ENCODE data around the gene FBLN7.

Gene FBLN7

DNA sequence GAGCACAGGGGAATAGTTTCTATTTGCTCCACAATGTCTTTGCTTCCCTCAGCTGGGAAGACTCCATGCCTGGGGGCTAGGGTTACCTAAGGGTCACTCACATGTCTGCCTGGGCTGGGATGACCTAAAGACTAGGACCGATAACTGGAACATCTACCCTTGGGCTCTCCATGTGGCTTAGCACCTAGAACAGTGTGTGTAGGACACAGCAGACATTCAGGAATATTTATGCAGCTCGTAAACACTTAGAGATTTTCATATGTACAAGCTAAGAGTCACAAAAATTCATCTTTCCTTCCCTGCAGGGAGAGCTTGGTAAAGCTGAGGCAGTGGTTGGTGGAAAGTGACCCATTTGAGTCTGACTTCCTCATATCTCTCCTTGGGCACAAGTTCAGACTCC lies 55.8 kb downstream of the FBLN7 start:
- DNase-seq (ENCODE audit: insufficient read length, low spot score) (no peak), FAIRE-seq (no peak)
- TF ChIP-seq, protein P1, sequence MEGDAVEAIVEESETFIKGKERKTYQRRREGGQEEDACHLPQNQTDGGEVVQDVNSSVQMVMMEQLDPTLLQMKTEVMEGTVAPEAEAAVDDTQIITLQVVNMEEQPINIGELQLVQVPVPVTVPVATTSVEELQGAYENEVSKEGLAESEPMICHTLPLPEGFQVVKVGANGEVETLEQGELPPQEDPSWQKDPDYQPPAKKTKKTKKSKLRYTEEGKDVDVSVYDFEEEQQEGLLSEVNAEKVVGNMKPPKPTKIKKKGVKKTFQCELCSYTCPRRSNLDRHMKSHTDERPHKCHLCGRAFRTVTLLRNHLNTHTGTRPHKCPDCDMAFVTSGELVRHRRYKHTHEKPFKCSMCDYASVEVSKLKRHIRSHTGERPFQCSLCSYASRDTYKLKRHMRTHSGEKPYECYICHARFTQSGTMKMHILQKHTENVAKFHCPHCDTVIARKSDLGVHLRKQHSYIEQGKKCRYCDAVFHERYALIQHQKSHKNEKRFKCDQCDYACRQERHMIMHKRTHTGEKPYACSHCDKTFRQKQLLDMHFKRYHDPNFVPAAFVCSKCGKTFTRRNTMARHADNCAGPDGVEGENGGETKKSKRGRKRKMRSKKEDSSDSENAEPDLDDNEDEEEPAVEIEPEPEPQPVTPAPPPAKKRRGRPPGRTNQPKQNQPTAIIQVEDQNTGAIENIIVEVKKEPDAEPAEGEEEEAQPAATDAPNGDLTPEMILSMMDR (IDR thresholded peaks at IDR 0.05; ENCODE audit: insufficient read depth, missing control alignments) = no peak

DNA sequence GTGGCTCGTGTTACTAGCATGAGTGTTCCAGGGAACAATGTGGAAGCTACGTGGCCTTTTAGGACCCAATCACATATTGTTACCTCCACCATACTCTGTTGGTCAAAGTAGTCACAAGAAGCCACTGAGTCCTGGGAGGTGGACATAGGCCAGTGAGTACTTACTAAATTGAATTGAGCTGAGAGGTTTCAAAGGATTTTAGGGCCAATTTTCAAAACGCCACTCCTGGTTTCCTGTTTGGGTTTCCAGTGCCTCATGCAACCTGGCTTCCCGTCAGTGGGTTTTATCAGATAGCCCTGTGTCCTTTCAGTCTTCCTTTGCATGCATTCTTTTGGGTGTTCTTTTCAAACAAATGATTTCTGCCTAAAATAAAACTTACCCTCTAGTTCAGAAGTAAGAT lies 56.3 kb downstream of the FBLN7 start:
- DNase-seq (ENCODE audit: insufficient read length, low spot score) (no peak), FAIRE-seq (no peak)
- TF ChIP-seq, protein P1 (IDR thresholded peaks at IDR 0.05; ENCODE audit: insufficient read depth, missing control alignments) = no peak

DNA sequence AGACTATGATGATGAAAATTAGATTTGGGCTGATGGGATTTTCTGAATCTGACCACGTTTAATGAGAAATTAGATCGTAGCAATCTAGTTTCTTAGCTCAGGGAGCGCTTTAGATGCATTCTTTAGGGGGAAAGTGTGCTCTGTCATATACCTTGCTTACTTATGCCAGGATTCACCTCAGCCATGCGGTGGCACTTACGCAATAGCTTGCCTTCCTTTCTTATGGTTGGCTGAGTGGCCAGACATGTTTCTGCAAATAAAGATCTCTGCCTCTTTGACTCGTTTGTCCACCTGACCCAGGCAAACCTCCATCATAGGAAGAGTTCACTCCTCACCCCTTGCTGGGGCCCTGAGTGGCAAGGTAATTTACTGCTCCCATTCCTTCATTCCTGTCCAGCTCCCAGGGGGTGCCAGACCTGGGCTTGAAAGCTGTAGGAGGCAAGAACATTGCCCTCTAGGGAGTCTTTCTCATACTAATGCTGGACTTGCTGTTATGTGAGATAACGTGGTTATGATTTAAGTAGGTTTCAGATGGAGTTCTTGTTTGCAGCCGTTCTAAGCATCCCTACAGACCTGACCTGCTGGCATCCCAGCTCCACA lies 57.1 kb downstream of the FBLN7 start:
- TF ChIP-seq, protein P1 (IDR thresholded peaks at IDR 0.05; ENCODE audit: insufficient read depth, missing control alignments) = no peak
- FAIRE-seq = no peak
- DNase-seq (ENCODE audit: insufficient read length, low spot score) = no peak

DNA sequence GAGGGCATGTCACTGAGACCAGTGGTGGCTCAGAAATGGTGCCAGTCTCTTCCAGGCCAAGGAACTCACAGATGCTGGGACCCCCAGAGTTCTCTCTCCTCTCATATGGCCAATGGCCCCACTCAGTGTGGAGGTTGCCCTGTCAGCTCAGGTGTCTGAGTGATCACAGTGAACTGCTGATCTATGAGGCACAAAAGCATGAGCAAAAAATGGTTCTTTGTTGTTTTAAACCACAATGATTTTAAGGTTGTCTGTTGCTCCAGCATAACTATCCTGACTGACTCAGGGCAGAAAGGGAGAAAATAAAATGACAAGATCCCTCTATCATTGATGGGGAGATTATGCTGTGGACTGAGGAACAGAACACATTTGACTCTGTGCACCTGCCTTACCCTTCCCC lies 57.8 kb downstream of the FBLN7 start:
- DNase-seq (ENCODE audit: insufficient read length, low spot score) (no peak), FAIRE-seq (no peak)
- TF ChIP-seq, protein P1 (IDR thresholded peaks at IDR 0.05; ENCODE audit: insufficient read depth, missing control alignments) = no peak

DNA sequence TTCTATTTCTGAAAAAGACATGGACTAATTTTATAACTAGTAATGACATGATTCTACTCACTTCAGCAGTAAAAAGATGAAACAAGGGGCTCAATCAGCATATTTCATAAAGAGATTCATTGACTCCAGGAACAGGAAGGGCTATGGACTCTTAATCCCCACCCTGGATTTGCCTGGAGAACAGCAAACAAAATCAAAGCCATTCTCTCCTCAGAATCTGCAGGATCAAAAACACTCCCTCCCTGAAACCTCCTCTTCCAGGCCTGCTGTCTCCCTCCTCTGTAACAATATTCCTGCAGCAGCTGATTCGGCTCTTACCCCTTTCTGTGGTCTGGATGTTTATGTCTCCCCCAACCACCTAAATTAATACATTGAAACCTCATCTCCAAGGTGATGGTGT lies 59.7 kb downstream of the FBLN7 start:
- FAIRE-seq = no peak

DNA sequence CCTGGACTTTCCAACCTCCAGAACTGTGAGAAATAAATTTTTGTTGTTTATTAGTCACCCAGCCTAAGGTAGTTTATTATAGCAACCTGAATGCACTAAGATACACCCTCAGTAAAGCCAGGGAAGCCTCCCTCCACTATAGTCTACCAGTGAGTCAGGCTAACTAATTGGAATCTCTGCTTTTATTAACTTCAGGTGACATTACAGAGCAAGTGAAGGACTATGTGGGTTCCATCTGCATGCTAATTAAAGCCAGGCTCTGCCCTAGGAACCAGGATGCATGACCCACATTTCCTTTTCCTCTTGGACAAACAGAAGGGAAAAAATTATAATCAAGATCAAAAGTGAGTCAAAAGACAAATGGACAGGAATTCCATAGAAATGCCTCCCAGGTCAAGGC lies 60.6 kb downstream of the FBLN7 start:
- FAIRE-seq = no peak
- TF ChIP-seq, protein P1 (IDR thresholded peaks at IDR 0.05; ENCODE audit: insufficient read depth, missing control alignments) = no peak

More for the DNA sequence above, 59.7 kb downstream of the FBLN7 start:
- TF ChIP-seq, protein P1 (IDR thresholded peaks at IDR 0.05; ENCODE audit: insufficient read depth, missing control alignments) = no peak
- no peak for DNase-seq (ENCODE audit: insufficient read length, low spot score)

DNA sequence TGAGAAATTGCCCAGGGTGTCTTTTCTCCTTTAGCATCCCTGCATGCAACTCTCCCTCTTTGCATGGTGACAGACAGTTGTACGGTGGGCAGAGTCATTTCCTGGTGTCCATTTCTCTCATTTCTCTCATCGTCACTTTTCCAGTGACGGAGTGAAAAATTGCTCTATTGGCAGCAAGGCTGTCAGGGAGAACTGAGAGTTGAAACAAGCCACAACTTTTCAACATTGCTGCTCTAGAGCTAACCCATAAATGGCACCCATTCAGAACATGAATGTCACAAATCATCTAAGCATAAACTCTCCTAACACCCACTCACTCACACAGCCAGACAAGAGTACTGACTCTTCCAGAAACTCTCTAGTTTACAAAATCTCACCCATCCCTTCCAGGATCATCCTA lies 61.0 kb downstream of the FBLN7 start:
- TF ChIP-seq, protein P1 (IDR thresholded peaks at IDR 0.05; ENCODE audit: insufficient read depth, missing control alignments) = no peak
- no peak for FAIRE-seq

More for the DNA sequence above, 60.6 kb downstream of the FBLN7 start:
- DNase-seq (ENCODE audit: insufficient read length, low spot score) = no peak

More for the DNA sequence above, 61.0 kb downstream of the FBLN7 start:
- no peak for DNase-seq (ENCODE audit: insufficient read length, low spot score)
